Liver (tissue), 9 donors: ENCODE measurements around the gene SEMA5A. TPM values are rescaled to one million over a fixed set of nuclear protein-coding genes. Genes with fewer than 3 reads are reported as not detected.
A peak's percentile ranks its signal among the peaks of the same experiment; 100 is the strongest.

Experiments
- DNase-seq: peaks from one replicate; pipeline ENCODE4 v3.0.0-alpha.2; 2017; ENCODE audit warnings: low spot score
- H3K27ac ChIP-seq, 2 donors: one replicate each; pipeline ENCODE4 v1.7.0; 2013; ENCODE audit warnings: inconsistent platforms in 2 of 2, low read length in 2 of 2, control low read depth in 1 of 2, low read depth in 1 of 2, mild to moderate bottlenecking in 1 of 2
- H3K27me3 ChIP-seq, 4 donors: one replicate each; pipeline versions ENCODE4 v1.6.1 to v1.7.0; 2013; ENCODE audit warnings: low read length in 3 of 4, inconsistent platforms in 1 of 4, mild to moderate bottlenecking in 1 of 4, moderate library complexity in 1 of 4; ENCODE audit not compliant: control insufficient read depth in 4 of 4, insufficient read depth in 4 of 4
- H3K36me3 ChIP-seq, 4 donors: one replicate each; pipeline versions ENCODE4 v1.6.1 to v1.7.0; 2013; ENCODE audit warnings: low read length in 3 of 4, mild to moderate bottlenecking in 3 of 4, low read depth in 1 of 4, moderate library complexity in 1 of 4; ENCODE audit not compliant: control insufficient read depth in 4 of 4, insufficient read depth in 3 of 4
- H3K4me1 ChIP-seq, 4 donors: one replicate each; pipeline versions ENCODE4 v1.6.1 to v1.7.0; 2013; ENCODE audit warnings: low read length in 3 of 4, mild to moderate bottlenecking in 3 of 4, moderate library complexity in 1 of 4; ENCODE audit not compliant: control insufficient read depth in 4 of 4, insufficient read depth in 4 of 4
- H3K4me3 ChIP-seq, 3 donors: one replicate each; pipeline versions ENCODE4 v1.6.1 to v1.7.0; 2013; ENCODE audit warnings: low read length in 3 of 3, control low read depth in 1 of 3, low read depth in 1 of 3, mild to moderate bottlenecking in 1 of 3
- H3K9ac ChIP-seq, 2 donors: one replicate each; pipeline ENCODE4 v1.7.0; 2013; ENCODE audit warnings: low read length in 2 of 2, mild to moderate bottlenecking in 2 of 2, moderate library complexity in 2 of 2, control low read depth in 1 of 2, low read depth in 1 of 2
- H3K9me3 ChIP-seq, 4 donors: one replicate each; pipeline versions ENCODE4 v1.6.1 to v1.7.0; 2013; ENCODE audit warnings: low read length in 3 of 4; ENCODE audit not compliant: control insufficient read depth in 4 of 4
- ATF3 ChIP-seq: IDR thresholded peaks from 2 replicates; pipeline ENCODE4 v1.6.1; 2016; ENCODE audit warnings: antibody characterized with exemption
- EGR1 ChIP-seq, 2 donors: IDR thresholded peaks; 2 replicates each; pipeline ENCODE4 v1.6.1; 2016 to 2018; ENCODE audit warnings: antibody characterized with exemption in 2 of 2, low read depth in 2 of 2
- FOXA1 ChIP-seq: IDR thresholded peaks from 2 replicates; pipeline ENCODE4 v1.6.1; 2016; ENCODE audit warnings: antibody characterized with exemption
- FOXA2 ChIP-seq: IDR thresholded peaks from 2 replicates; pipeline ENCODE4 v1.6.1; 2016; ENCODE audit warnings: antibody characterized with exemption
- HNF4A ChIP-seq, 2 donors: conservative IDR thresholded peaks; 2 replicates each; pipeline ENCODE4 v1.6.1; 2016; ENCODE audit warnings: antibody characterized with exemption in 2 of 2, mild to moderate bottlenecking in 2 of 2
- HNF4G ChIP-seq: IDR thresholded peaks from 2 replicates; pipeline ENCODE4 v1.6.1; 2016; ENCODE audit warnings: antibody characterized with exemption
- JUND ChIP-seq, 2 donors: IDR thresholded peaks; 2 replicates each; pipeline ENCODE4 v1.6.1; 2016; ENCODE audit warnings: antibody characterized with exemption in 2 of 2
- MAX ChIP-seq: IDR thresholded peaks from 2 replicates; pipeline ENCODE4 v1.6.1; 2016; ENCODE audit warnings: antibody characterized with exemption
- NR2F2 ChIP-seq: IDR thresholded peaks from 2 replicates; pipeline ENCODE4 v1.6.1; 2016; ENCODE audit warnings: antibody characterized with exemption
- RAD21 ChIP-seq, 2 donors: IDR thresholded peaks; 2 replicates each; pipeline ENCODE4 v1.6.1; 2016; ENCODE audit warnings: antibody characterized with exemption in 2 of 2, mild to moderate bottlenecking in 2 of 2
- REST ChIP-seq: IDR thresholded peaks from 2 replicates; pipeline ENCODE4 v1.6.1; 2016; ENCODE audit warnings: antibody characterized with exemption, mild to moderate bottlenecking
- RXRA ChIP-seq, 2 donors: IDR thresholded peaks; 2 replicates each; pipeline ENCODE4 v1.6.1; 2017 to 2018; ENCODE audit warnings: antibody characterized with exemption in 2 of 2, mild to moderate bottlenecking in 1 of 2
- SP1 ChIP-seq: IDR thresholded peaks from 2 replicates; pipeline ENCODE4 v1.6.1; 2018; ENCODE audit warnings: antibody characterized with exemption, mild to moderate bottlenecking
- TAF1 ChIP-seq: conservative IDR thresholded peaks from 2 replicates; pipeline ENCODE4 v1.6.1; 2016; ENCODE audit warnings: antibody characterized with exemption, mild to moderate bottlenecking
- YY1 ChIP-seq: IDR thresholded peaks from 2 replicates; pipeline ENCODE4 v1.6.1; 2016; ENCODE audit warnings: antibody characterized with exemption, mild to moderate bottlenecking
- WGBS: extraction: QIAGEN DNeasy Blood & Tissue Kit; methylation state at CpG from one replicate; pipeline ENCODE4 v1.1.7; 2013; 5-methylcytosine and 5-hydroxymethylcytosine counted together
- polyA plus RNA-seq, 2 donors: library from polyadenylated mRNA; stranded (reverse) in 1 of 2; unstranded in 1 of 2; fragments of 200-250 nt in 1 of 2; fragments of >200 nt in 1 of 2; fragmentation: Nextera tagmentation in 1 of 2; extraction: Ambion mirVana in 1 of 2; gene quantifications; one replicate each; pipeline versions ENCODE4 v1.2.1 to v1.2.3, GENCODE V29; 2013 to 2015
- total RNA-seq, 2 donors: library from RNA; depleted of rRNA; stranded (reverse); fragments of >200 nt; gene quantifications; one replicate each; pipeline ENCODE4 v1.2.3, GENCODE V29; 2014
- donor health status: healthy.
- donor health status: healthy.
- donor health status: healthy.
- donor health status: healthy.
- donor health status: healthy.

SEMA5A gene
- total and polyA plus RNA-seq, 4 donors, result 1.1 to 5.8 (median 3.2) TPM

- TF ChIP-seq RAD21 (IDR thresholded peaks at IDR 0.05) (no peak), JUND (IDR thresholded peaks at IDR 0.05) (no peak)
- Histone ChIP-seq H3K36me3 (no peaks in the 10 kb centered on the region), H3K27ac (peak overlapping the region in 1 of 2 donors; percentile 41), H3K9ac (no peak overlapping the region), H3K9me3 (no peaks in the 10 kb centered on the region), H3K4me1 (peaks cover 0 to 14% (median 3%) of the 10 kb centered on the region in 4 donors), H3K27me3 (no peaks in the 10 kb centered on the region), H3K4me3 (no peak overlapping the region)
- DNase-seq, result no peak
Observed at GRCh38 chr5:9431151-9431495, 114.8 kb downstream of the SEMA5A start.

GRCh38 chr5:9430306-9430705, 115.6 kb downstream of the SEMA5A start:
- no peak overlapping the region for H3K4me3 ChIP-seq
- peaks cover 0 to 14% (median 3%) of the 10 kb centered on the region in 4 donors for H3K4me1 ChIP-seq
- no peak for DNase-seq
- no peaks in the 10 kb centered on the region for H3K36me3 ChIP-seq
- 75% methylated on average over 2 of the region's 2 CpGs for WGBS
- H3K27ac ChIP-seq, result peak overlapping the region in 1 of 2 donors; percentile 41
- H3K27me3 ChIP-seq, result no peaks in the 10 kb centered on the region
- no peaks in the 10 kb centered on the region for H3K9me3 ChIP-seq
- TF ChIP-seq RXRA (IDR thresholded peaks at IDR 0.05), result no peak
- no peak overlapping the region for H3K9ac ChIP-seq

GRCh38 chr5:9429691-9430215, 116.1 kb downstream of the SEMA5A start:
- 85% methylated on average over 8 of the region's 8 CpGs for WGBS
- Histone ChIP-seq H3K27me3 (no peaks in the 10 kb centered on the region), H3K36me3 (no peaks in the 10 kb centered on the region), H3K9me3 (no peaks in the 10 kb centered on the region), H3K27ac (no peak overlapping the region), H3K4me3 (no peak overlapping the region), H3K4me1 (peaks cover 0 to 14% (median 3%) of the 10 kb centered on the region in 4 donors), H3K9ac (no peak overlapping the region)
- DNase-seq, result no peak
- TF ChIP-seq EGR1 (IDR thresholded peaks at IDR 0.05; ENCODE audit: low read depth in 2 of 2) (no peak), FOXA2 (no peak), TAF1 (no peak), FOXA1 (no peak), HNF4G (no peak), RAD21 (IDR thresholded peaks at IDR 0.05) (no peak), MAX (no peak), ATF3 (no peak), REST (no peak), SP1 (no peak), YY1 (no peak), NR2F2 (no peak), HNF4A (conservative IDR thresholded peaks at IDR 0.05) (no peak)
